AG08396 (cell line): ENCODE measurements around the gene PCNX1.
A peak's percentile ranks its signal among the peaks of the same experiment; 100 is the strongest.
"Not testable (repeated sequence)": the region's sequence is repeated elsewhere in the genome, so short reads cannot be mapped to it uniquely, and the experiment has no call there.

Source experiments
- DNase-seq: peaks from one replicate; pipeline ENCODE4 v3.0.0; 2012; ENCODE audit warnings: low spot score, mixed read lengths

The PCNX1 gene

GRCh38 chr14:70916300-70916699 is 9.0 kb downstream of the PCNX1 start:
- DNase-seq = no peak

GRCh38 chr14:70916799-70917198 is 9.5 kb downstream of the PCNX1 start:
- DNase-seq = no peak

GRCh38 chr14:70917633-70918032 is 10.4 kb downstream of the PCNX1 start:
- DNase-seq = no peak

- no peak for DNase-seq
Measured at GRCh38 chr14:70919774-70920173, 12.5 kb downstream of the PCNX1 start.

- DNase-seq = no peak
Measured at GRCh38 chr14:70920608-70921007, 13.3 kb downstream of the PCNX1 start.

- DNase-seq = no peak
Measured at GRCh38 chr14:70921669-70922068, 14.4 kb downstream of the PCNX1 start.

GRCh38 chr14:70924521-70924920 is 17.3 kb downstream of the PCNX1 start:
- DNase-seq = no peak

- DNase-seq = no peak
Measured at GRCh38 chr14:70926235-70926830, 19.1 kb downstream of the PCNX1 start.

- DNase-seq = no peak
Measured at GRCh38 chr14:70931008-70931407, 23.7 kb downstream of the PCNX1 start.

- no peak for DNase-seq
Measured at GRCh38 chr14:70934084-70934483, 26.8 kb downstream of the PCNX1 start.

GRCh38 chr14:70934502-70935134 is 27.4 kb downstream of the PCNX1 start:
- DNase-seq = peak; percentile 13

GRCh38 chr14:70935135-70935534 is 27.9 kb downstream of the PCNX1 start:
- DNase-seq = no peak

- DNase-seq = not testable (repeated sequence)
Measured at GRCh38 chr14:70939693-70940092, 32.4 kb downstream of the PCNX1 start.

- not testable (repeated sequence) for DNase-seq
Measured at GRCh38 chr14:70941637-70942341, 34.5 kb downstream of the PCNX1 start.

- no peak for DNase-seq
Measured at GRCh38 chr14:70942342-70942706, 35.1 kb downstream of the PCNX1 start.

- not testable (repeated sequence) for DNase-seq
Measured at GRCh38 chr14:70942721-70943120, 35.5 kb downstream of the PCNX1 start.

- DNase-seq = no peak
Measured at GRCh38 chr14:70943838-70944237, 36.6 kb downstream of the PCNX1 start.

- no peak for DNase-seq
Measured at GRCh38 chr14:70947739-70948138, 40.5 kb downstream of the PCNX1 start.

GRCh38 chr14:70952485-70952884 is 45.2 kb downstream of the PCNX1 start:
- DNase-seq = no peak

- DNase-seq = no peak
Measured at GRCh38 chr14:70954068-70954467, 46.8 kb downstream of the PCNX1 start.

- DNase-seq = no peak
Measured at GRCh38 chr14:70955543-70956480, 48.6 kb downstream of the PCNX1 start.

GRCh38 chr14:70956511-70956910 is 49.3 kb downstream of the PCNX1 start:
- DNase-seq = no peak
